Measurements from ENCODE around the gene NT5E.

DNA sequence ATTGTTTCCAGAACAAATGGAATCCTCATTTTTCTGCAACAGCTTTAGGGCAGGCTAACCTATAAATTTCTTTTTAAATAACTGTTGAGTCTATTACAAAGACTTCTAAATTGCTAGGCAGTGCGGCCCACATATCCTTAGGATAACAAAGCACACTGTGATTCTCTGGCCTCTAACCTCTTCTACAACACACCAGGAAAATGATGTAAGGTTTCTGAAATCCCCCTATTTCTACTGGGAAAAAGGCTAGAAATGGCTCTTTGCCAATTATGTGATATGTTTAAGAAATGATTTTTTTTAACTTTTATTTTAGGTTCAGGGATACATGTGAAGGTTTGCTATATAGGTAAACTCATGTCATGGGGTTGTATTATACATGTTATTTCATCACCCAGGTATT is 17.3 kb upstream of the NT5E start:
- TF ChIP-seq, protein P1, sequence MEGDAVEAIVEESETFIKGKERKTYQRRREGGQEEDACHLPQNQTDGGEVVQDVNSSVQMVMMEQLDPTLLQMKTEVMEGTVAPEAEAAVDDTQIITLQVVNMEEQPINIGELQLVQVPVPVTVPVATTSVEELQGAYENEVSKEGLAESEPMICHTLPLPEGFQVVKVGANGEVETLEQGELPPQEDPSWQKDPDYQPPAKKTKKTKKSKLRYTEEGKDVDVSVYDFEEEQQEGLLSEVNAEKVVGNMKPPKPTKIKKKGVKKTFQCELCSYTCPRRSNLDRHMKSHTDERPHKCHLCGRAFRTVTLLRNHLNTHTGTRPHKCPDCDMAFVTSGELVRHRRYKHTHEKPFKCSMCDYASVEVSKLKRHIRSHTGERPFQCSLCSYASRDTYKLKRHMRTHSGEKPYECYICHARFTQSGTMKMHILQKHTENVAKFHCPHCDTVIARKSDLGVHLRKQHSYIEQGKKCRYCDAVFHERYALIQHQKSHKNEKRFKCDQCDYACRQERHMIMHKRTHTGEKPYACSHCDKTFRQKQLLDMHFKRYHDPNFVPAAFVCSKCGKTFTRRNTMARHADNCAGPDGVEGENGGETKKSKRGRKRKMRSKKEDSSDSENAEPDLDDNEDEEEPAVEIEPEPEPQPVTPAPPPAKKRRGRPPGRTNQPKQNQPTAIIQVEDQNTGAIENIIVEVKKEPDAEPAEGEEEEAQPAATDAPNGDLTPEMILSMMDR (IDR thresholded peaks at IDR 0.05) = no peak
- no peak for TF ChIP-seq POLR2A (IDR thresholded peaks at IDR 0.05)
